Glomerular visceral epithelial cell (primary cell): ENCODE results near the gene SMG6.
A peak's percentile ranks its signal among the peaks of the same experiment; 100 is the strongest.

Experiments
- DNase-seq: peaks from one replicate; pipeline ENCODE4 v3.0.0-alpha.2; 2016; ENCODE audit errors: extremely low spot score

Gene SMG6

DNA sequence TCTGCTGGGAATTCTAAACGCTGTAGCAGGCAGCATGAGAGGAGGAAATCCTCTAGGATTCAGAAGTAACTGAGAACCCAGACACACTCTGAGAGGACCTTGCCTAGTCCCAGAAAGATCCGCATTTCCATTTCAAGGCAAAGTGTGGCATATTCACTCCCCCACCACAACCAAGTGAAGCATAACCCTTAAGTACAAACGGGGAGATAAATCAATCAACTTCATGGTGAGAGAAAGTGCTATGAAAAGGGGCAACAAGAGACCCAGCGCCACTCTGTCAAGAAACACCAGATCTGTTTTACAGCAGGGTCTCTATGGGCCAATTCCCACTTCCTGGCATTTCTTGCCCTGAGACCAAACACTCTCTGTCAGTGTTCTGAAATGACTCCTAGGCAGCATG lies 68.3 kb downstream of the SMG6 start:
- no peak for DNase-seq

DNA sequence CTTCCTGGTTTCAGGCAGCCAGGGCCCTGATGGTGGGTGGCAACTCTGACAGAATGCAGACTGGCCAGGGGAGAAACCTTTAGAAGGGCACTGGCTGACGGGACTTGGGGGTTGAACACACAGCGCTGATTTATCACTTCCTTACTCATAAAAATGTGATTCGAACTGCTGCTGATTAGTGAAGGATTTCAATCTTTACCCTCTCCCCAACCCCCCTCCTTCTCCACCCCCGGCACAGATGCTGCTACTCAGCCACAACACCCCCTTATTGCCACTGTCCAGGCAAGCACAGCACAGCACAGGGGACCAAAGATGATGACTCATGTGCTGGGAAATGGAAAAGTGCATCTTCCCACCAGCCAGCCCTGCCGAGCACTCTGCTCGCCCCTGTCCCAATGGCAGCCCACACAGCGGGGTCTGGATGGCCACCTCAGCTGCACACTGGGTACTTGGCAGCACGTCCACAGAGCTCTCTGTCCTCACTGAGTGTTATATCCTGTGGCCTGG lies 70.1 kb downstream of the SMG6 start:
- DNase-seq, result peak; percentile 57

DNA sequence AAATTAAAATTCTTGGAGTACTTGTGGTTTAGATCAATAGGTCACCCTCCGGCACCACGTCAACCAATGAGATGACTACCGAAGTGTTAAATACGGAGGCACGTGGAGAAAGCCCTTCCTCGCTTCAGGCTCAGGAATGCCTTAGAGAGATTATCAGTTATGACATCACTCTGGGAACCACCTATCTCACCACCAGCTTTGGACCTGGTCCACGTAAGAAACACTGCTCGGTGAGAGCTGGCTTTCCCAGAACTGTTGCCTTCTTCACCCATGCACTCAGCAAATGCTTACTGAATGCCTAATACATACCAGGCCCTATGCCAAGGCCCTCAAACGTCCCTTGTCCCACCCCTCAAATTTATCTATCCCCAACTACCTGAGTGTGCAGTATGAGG lies 71.3 kb downstream of the SMG6 start:
- DNase-seq, result peak; percentile 78

DNA sequence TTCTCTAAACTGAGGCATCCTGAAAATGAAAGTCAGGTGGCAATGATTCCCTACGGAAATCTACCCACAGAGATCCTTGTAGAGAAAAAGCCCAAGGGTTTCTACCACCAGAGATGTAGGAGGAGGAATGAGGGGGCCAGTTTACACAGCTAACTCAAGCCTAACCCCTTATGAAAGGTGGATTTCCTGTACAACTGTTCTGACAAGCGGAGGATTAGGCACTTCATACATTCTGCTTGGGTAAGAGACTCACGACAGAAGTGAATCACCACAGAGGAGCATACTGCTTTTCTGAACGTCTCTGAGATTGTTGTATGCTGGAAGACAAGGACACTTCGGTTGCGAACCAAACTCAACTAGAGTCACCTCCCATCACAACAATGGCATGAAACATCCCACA lies 72.7 kb downstream of the SMG6 start:
- DNase-seq, result no peak

DNA sequence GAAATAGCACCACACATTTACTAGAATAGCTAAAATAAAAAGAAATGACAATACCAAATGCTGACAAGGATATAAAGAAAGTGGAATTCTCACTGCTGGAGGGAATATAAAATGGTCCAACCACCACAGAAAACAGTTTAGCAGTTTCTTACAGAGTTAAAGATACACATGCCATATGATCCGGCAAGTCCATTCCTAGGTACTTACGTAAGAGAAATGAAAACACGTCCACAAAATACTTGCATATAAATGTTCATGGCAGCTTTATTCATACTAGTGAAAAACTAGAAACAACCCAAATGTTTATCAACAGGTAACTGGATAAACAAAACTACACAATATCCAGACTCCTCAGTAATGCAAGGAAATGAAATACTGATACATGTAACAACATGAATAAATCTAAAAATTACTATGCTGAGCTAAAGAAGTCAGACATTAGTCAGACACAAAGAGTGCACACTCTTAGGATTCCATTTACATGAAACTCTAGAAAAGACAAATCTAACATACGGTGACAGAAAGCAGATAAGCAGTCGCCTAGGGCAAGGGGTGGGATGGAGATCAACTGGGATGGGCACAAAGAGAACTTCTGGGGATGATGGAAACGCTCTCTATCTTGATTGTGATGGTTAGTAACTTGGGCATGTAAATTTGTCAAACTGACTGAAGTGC lies 76.4 kb downstream of the SMG6 start:
- no peak for DNase-seq

DNA sequence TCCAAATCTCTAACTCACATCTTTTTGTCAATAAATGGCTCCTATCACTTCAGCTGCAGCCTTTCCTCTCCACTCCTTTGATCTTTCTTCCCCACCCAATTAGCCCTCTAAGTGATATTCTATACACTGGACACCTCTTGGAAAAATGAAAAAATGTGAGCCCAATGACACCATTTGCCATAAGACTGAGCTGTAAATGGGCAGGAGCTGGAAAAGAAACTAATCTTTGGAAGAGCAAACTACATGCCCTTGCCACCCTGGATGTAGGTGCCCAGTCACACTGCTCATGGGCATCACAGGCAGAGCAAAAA lies 80.0 kb downstream of the SMG6 start:
- no peak for DNase-seq

DNA sequence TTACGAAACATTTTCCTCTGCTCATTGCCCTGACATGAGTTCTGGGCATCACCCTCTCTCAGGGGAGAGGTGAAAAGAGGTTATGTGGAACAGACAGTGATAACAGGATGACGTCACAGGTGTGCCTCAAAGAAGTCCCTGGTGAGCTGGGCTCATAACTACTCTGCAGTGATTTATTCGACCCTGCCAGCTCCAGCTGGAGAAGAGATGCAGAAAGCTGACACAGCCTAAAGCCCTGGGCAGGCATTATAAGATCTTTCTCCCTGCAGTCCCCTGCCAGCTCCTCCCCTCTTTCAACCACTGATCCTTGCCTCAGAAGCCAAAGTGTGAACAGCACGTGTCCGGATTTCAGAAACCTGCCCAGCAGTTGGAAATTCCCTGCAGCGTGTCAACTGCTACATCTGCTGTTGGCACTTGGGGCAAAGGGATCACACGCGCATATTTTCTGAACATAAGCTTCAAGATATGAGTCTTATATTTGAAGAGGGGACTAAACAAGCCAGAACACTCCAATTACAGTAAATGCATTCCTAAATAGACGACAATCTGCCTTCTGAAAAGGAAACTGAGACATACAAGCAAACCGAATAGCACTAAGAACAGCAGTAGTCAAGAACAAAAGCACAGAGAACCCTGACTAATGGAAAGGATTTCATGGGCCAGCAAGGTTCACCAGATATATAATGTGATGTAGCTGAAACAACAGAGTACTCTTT lies 80.5 kb downstream of the SMG6 start:
- peak; percentile 31 for DNase-seq

DNA sequence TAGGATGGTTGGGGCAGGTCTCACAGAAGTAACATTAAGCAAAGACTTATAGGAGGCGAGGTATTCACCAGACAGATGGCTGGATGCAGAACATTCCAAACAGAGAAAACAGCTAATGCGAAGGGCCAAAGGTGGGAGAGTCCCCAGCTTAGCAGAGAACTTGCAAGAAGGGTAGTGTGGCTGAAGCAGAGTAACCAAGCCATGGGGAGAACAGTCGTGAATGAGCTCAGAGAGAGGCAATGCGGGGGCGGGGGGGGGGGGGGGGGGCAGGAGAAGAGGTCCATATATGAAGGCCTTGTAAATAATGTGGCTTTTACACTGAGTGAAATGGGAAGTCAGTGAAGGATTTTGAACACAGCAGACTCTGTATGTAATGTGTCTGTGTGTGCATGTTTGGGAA lies 81.3 kb downstream of the SMG6 start:
- no peak for DNase-seq

GRCh38 chr17:2218426-2218825 lies 85.2 kb downstream of the SMG6 start:
- DNase-seq, result peak; percentile 52

GRCh38 chr17:2215616-2216364 lies 87.8 kb downstream of the SMG6 start:
- peak; percentile 22 for DNase-seq

DNA sequence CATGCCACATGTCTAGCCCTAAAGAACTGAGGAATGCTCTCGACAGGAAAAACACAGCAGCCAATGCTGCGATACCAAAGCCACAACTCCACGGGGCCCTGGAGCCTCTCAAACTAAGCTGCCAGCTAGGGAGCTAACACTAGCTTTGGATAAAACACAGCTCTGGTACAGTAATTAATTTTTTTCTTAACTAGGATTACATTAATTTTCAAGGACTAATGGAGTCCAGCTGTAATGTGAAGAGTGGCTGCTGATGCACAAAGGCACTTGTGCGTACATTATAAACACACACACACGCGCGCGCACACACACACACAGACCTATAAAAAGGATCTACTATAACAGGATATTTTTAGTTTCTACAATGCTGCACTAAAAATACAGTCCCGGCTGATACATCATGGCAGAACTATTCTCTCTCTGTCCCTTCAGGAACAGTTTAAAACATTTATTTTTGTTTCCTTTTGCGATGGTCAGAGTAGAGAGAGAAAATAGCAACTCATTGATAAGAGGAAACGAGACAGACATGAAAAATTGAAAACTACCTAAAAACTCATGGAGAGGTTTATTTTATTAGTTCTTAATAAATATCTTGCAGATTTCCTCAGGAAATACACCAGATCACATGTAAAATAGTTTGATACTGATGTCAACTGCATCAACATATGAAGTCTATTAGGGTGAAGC lies 88.5 kb downstream of the SMG6 start:
- peak; percentile 54 for DNase-seq

DNA sequence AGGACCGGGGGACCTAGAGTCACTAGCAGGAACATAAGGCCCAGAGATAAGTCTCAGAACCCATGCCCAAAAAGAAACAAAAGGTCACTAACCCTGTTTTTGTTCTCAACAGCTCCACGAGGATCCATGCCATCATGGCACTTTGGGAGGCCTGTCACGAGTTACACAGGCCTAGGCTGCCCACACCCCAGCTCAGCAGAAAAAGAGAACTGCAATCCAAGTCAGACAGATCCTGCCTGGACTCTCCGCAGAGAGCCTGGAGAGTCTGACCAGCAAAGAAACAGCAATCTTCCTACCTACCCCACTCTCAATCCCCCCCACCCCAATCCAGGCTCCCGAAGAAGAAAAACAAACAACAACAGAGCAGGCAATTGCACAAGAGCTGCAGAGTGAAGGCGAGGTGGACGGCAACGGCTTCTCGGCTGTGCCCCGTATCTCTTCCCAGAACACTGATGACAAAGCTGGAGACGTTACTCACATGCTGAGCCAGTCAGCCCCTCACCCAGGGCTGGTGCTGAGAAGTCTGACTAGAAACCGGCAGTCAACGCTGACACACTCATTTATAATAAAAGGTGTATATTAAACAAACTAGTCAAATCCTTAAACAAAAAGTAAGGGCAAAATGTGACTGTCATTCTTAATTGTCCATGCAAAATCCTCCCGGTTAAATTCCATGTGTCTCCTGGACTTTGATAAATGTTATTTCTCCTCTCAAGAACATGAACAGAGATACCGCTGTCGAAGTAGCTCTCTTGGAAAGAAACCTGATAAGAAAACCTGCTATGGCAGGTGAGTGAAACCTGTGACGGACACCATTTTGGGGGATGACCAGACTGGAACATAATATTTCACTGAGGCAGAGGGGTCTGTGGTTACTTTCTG lies 89.3 kb downstream of the SMG6 start:
- DNase-seq, result peak; percentile 69

- no peak for DNase-seq
These were observed 90.2 kb downstream of the SMG6 start for GRCh38 chr17:2213291-2213960.

GRCh38 chr17:2212400-2212981 lies 91.1 kb downstream of the SMG6 start:
- DNase-seq, result peak; percentile 86

DNA sequence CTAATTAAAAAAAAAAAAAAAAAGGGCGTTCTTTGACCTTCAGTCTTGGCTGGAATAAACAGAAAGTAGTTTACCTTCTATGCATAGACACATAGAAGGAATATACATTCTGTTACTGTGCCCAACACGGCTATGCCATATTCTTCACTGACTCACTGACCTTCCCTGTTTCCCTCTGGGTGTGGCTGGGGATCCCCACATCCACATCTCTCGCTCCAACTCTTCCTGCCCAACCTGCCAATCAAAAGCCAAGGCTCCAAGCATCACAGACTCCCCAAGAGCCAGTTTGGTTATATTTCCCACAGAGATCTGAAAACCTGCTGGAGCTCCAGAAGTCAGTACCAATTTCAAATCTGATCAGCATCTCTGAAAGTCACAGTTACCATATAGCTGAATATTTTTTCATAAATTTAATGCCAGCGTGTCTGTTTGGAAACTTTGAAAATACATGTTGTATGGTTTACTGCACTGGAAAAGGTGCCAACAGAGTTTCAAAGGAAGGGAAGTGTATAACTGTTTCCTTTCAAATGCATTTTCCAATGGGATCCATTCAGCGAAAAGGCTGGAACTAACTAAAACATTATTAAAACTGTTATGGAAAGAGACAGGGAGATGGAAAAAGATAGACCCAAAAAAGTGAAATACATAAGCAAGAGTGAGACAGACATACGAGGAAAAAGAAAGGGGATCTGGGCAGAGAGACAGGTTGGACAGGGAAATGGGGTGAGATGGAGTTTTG lies 91.8 kb downstream of the SMG6 start:
- DNase-seq, result no peak

DNA sequence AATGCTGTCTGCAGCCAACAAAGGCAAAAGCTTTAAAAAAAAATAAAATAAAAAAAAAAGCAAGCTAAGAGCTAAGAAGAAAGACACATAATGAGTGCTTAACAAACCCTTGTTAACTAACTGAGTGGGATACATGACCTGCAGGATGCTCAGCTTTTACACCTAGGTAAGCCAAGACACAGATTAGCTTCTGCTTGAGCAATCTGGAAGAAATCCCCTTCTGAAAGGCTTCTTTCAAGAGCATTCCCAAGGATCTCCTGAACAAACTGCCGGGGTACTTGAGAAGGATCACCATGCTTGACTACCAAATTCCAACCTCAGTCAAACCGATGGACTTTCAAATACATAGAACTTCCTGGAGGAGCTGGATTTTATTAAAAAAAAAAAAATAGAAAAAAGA lies 92.9 kb downstream of the SMG6 start:
- no peak for DNase-seq

GRCh38 chr17:2207815-2208515 lies 95.6 kb downstream of the SMG6 start:
- DNase-seq, result no peak

DNA sequence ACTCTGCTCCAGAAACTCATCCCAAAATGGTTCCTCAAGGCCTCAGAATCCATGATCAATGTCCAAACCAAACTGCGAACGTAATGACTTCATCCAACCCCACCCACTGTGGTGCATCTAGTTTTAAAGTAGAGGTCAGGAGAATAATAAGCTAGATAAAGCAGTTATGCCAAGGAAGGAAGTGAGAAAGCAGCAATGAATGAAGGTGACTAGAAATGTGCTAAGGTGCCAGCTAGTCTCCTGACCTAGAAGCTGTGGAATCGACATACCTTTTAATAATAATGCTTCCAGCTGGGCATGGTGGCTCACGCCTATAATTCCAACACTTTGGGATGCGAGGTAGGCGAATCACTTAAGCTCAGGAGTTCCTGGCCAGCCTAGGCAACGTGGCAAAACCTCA lies 99.2 kb downstream of the SMG6 start:
- DNase-seq, result no peak

GRCh38 chr17:2203818-2204217 lies 99.8 kb downstream of the SMG6 start:
- no peak for DNase-seq
